Smooth muscle cell (in vitro differentiated cells): ENCODE measurements around the gene KLHDC8B. TPM values are rescaled to one million over a fixed set of nuclear protein-coding genes. Genes with fewer than 3 reads are reported as not detected.

ENCODE experiments used
- DNase-seq: peaks from one replicate; lab custom pipeline; 2025; ENCODE audit not compliant: unreplicated experiment; lab: John Stamatoyannopoulos, UW
- H2AFZ ChIP-seq: fragments of 200-600 bp; sonication (generic); 2 replicates; pipeline ENCODE4 v1.6.0; 2016; ENCODE audit warnings: antibody characterized with exemption, low read depth, mild to moderate bottlenecking
- H3F3A ChIP-seq: fragments of 200-600 bp; sonication (generic); 2 replicates; pipeline ENCODE4 v1.6.0; 2017; ENCODE audit warnings: antibody characterized with exemption, low read depth
- H3K27ac ChIP-seq: fragments of 200-600 bp; sonication (generic); 2 replicates; pipeline ENCODE4 v1.5.1; 2016; ENCODE audit warnings: low read depth, mild to moderate bottlenecking
- H3K27me3 ChIP-seq: fragments of 200-600 bp; sonication (generic); 2 replicates; pipeline ENCODE4 v1.6.1; 2016; ENCODE audit warnings: low read depth, mild to moderate bottlenecking
- H3K36me3 ChIP-seq: fragments of 200-600 bp; sonication (generic); 2 replicates; pipeline ENCODE4 v1.5.1; 2016; ENCODE audit warnings: low read depth
- H3K4me1 ChIP-seq: fragments of 200-600 bp; sonication (generic); 2 replicates; pipeline ENCODE4 v1.5.1; 2016; ENCODE audit warnings: low read depth
- H3K4me2 ChIP-seq: fragments of 200-600 bp; sonication (generic); 2 replicates; pipeline ENCODE4 v1.6.0; 2016; ENCODE audit warnings: mild to moderate bottlenecking
- H3K4me3 ChIP-seq: fragments of 200-600 bp; sonication (generic); 2 replicates; pipeline ENCODE4 v1.5.1; 2016; ENCODE audit warnings: mild to moderate bottlenecking
- H3K79me2 ChIP-seq: fragments of 200-600 bp; sonication (generic); 2 replicates; pipeline ENCODE4 v1.6.0; 2016; ENCODE audit warnings: low read depth, mild to moderate bottlenecking
- H3K9ac ChIP-seq: fragments of 200-600 bp; sonication (generic); 2 replicates; pipeline ENCODE4 v1.6.0; 2016; ENCODE audit warnings: low read depth
- H3K9me3 ChIP-seq: fragments of 200-600 bp; sonication (generic); replicated peaks from 2 replicates; pipeline ENCODE4 v1.5.1; 2016; ENCODE audit warnings: low read depth
- H4K20me1 ChIP-seq: fragments of 200-600 bp; sonication (generic); 2 replicates; pipeline ENCODE4 v1.6.0; 2016; ENCODE audit warnings: low read depth
- WGBS: methylation state at CpG from one replicate; pipeline ENCODE4 v1.1.7; 2016; ENCODE audit warnings: low lambda C conversion rate; 5-methylcytosine and 5-hydroxymethylcytosine counted together
- polyA plus RNA-seq: library from polyadenylated mRNA; unstranded; fragments of >200 nt; fragmentation: Nextera tagmentation; extraction: Ambion mirVana; gene quantifications from 2 replicates; pipeline ENCODE4 v1.2.1, GENCODE V29; 2016
- total RNA-seq: library from RNA; depleted of rRNA; stranded (reverse); fragments of >200 nt; gene quantifications from 2 replicates; pipeline ENCODE4 v1.2.3, GENCODE V29; 2014
- TF ChIP-seq, protein P1 (sequence below): fragments of 200-600 bp; sonication (generic); IDR thresholded peaks from 2 replicates; pipeline ENCODE4 v1.5.1; 2017; ENCODE audit warnings: borderline replicate concordance, mild to moderate bottlenecking, antibody characterized with exemption; ENCODE audit not compliant: insufficient read depth, poor library complexity, severe bottlenecking

Gene KLHDC8B
- total and polyA plus RNA-seq, 2 experiments from 2014 or later: 22.5 to 42.1 TPM

DNA sequence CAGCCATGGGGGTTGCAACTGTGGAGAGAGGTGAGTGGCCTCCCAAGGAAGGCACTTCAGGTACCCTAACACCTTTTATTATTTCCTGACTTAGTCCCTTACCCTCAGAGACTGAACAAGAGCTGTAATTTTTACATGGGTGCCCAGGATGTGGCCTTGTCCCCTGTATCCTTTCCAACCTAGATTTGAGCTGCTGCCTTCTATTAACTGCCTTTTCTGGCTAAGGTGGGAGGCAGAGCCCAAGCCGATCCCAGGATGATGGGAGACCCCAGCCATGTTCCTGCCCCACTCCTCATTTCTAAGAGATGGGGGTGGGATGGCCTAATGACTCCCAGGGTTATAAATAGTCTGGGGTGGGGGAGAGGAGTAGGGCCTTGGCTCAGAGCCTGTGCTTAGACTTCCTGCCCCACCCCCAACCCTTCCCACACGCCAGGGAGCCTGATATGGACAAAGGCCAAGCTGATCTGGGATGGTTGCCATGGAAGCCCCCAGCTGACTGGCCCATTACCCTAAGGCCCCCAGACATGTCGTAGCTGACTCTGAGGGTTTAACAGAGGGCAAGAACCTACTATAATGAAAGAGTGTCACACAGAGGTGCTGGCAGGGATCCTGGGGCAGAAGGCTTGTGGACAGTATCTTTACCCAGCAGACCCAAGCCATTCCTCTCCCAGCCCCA lies 1.9 kb downstream of the KLHDC8B start:
- Histone ChIP-seq H3K9ac (peak overlapping the region; percentile 63), H3K36me3 (no peaks in the 10 kb centered on the region), H3K4me1 (peaks cover 28% of the 10 kb centered on the region), H3K4me2 (peak overlapping the region; percentile 95), H3K4me3 (peak overlapping the region; percentile 85), H2AFZ (no peak overlapping the region), H3K79me2 (peaks cover 23% of the 10 kb centered on the region), H3K9me3 (no peaks in the 10 kb centered on the region), H3F3A (no peaks in the 10 kb centered on the region), H3K27me3 (no peaks in the 10 kb centered on the region), H4K20me1 (no peaks in the 10 kb centered on the region), H3K27ac (peak overlapping the region; percentile 54)
- TF ChIP-seq, protein P1, sequence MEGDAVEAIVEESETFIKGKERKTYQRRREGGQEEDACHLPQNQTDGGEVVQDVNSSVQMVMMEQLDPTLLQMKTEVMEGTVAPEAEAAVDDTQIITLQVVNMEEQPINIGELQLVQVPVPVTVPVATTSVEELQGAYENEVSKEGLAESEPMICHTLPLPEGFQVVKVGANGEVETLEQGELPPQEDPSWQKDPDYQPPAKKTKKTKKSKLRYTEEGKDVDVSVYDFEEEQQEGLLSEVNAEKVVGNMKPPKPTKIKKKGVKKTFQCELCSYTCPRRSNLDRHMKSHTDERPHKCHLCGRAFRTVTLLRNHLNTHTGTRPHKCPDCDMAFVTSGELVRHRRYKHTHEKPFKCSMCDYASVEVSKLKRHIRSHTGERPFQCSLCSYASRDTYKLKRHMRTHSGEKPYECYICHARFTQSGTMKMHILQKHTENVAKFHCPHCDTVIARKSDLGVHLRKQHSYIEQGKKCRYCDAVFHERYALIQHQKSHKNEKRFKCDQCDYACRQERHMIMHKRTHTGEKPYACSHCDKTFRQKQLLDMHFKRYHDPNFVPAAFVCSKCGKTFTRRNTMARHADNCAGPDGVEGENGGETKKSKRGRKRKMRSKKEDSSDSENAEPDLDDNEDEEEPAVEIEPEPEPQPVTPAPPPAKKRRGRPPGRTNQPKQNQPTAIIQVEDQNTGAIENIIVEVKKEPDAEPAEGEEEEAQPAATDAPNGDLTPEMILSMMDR: no peak
- no peak for DNase-seq
- 33% methylated on average over 3 of the region's 3 CpGs for WGBS

GRCh38 chr3:49173792-49174170 lies 2.4 kb downstream of the KLHDC8B start:
- no peak for DNase-seq
- Histone ChIP-seq H3K9ac (peak overlapping the region; percentile 63), H3K4me2 (peak overlapping the region; percentile 95), H3K4me1 (peaks cover 28% of the 10 kb centered on the region), H3K27me3 (no peaks in the 10 kb centered on the region), H4K20me1 (no peaks in the 10 kb centered on the region), H3K27ac (peak overlapping the region; percentile 54), H2AFZ (no peak overlapping the region), H3F3A (no peaks in the 10 kb centered on the region), H3K9me3 (no peaks in the 10 kb centered on the region), H3K4me3 (no peak overlapping the region), H3K79me2 (peaks cover 23% of the 10 kb centered on the region), H3K36me3 (no peaks in the 10 kb centered on the region)
- TF ChIP-seq, protein P1: no peak
- WGBS: 30% methylated on average over 4 of the region's 4 CpGs

DNA sequence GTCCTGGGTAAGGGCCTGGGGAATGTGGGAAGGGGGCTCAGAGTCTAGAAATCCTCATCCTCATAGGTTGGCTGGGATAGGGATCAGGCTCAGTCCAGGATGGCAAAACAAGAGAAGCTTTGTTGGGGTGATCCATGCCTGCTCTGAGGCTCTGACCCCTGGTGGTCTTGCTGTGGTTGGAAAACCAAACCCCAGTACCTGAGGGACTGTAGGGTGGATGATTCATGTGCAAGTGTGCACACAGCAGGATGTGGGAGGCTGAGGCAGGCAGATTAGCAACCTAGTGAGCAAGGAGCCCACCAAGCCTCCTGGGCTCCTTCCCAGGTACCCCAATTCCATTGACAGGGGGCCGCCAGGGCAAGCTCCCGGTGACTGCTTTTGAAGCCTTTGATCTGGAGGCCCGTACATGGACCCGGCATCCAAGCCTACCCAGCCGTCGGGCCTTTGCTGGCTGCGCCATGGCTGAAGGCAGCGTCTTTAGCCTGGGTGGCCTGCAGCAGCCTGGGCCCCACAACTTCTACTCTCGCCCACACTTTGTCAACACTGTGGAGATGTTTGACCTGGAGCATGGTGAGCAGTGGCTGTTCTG lies 3.1 kb downstream of the KLHDC8B start:
- peak overlapping the region; percentile 95 for H3K4me2 ChIP-seq
- peaks cover 23% of the 10 kb centered on the region for H3K79me2 ChIP-seq
- TF ChIP-seq, protein P1: no peak
- H3K27me3 ChIP-seq: no peaks in the 10 kb centered on the region
- WGBS: 99% methylated on average over 9 of the region's 9 CpGs
- H3K4me3 ChIP-seq: no peak overlapping the region
- no peak overlapping the region for H2AFZ ChIP-seq
- no peaks in the 10 kb centered on the region for H3K36me3 ChIP-seq
- no peaks in the 10 kb centered on the region for H4K20me1 ChIP-seq
- H3F3A ChIP-seq: no peaks in the 10 kb centered on the region
- no peak for DNase-seq
- peak overlapping the region; percentile 63 for H3K9ac ChIP-seq
- peak overlapping the region; percentile 54 for H3K27ac ChIP-seq
- no peaks in the 10 kb centered on the region for H3K9me3 ChIP-seq
- peaks cover 28% of the 10 kb centered on the region for H3K4me1 ChIP-seq
